ENCODE results near the gene MUC4.
"Not testable (repeated sequence)": the region's sequence is repeated elsewhere in the genome, so short reads cannot be mapped to it uniquely, and the experiment has no call there.

Gene MUC4

DNA sequence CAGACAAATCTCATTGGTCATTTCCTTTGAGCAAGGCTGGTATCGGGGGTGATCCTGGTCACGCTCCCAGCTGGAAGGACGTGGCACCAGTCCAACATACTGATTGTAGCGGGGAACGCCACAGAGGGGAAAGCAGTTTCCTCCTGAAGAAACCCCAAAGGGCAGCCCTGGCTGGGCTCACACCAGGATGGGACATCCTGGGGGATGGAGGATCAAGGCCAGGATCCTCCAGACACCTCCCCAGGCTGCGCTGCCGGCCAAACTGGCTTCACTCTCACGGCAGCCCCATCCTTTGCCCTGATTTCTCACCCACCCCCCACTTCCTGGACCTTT is 54.3 kb downstream of the MUC4 start:
- no peak for DNase-seq

DNA sequence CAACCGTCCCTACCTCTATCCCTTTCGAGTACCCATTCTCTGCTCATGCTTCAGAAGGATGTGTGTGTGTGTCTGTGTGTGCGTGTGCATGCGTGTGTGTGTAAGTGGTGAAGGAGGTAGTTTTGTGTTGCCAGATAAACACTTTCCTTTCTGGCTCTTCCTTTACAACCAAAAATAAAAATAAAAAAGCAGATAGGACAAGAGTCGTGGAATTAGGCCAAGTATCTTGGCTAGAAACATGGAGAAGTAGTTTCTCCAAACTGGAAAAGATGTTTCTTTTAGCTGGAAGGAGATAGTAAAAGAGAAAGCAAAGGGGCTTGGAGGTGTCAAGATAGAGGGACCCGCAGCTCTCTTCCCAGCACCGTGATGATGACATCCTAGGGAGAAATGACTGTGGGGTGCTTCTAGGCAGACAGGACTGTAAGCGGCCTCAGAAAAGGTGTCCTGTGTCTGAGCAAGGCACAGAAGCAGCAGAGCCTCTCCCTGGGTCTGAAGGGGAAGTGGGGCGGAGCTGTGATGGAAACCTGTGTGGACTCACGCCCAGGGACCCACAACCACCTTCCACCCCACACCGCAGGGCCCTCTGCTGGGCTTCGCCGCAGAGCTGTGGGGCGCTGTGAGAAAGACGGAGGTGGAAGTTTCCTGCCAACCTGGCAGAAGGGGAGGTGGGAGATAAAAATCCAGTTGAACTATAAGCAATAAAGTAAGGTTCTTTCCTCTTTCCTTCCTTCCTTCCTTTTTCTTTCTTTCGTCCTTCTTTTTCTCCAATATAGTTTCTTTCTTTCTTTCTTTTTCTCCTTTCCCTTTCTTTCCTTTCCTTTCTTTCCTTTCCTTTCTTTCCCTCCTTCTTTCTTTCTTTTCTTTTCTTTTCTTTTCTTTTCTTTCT is 55.7 kb downstream of the MUC4 start:
- no peak for DNase-seq

DNA sequence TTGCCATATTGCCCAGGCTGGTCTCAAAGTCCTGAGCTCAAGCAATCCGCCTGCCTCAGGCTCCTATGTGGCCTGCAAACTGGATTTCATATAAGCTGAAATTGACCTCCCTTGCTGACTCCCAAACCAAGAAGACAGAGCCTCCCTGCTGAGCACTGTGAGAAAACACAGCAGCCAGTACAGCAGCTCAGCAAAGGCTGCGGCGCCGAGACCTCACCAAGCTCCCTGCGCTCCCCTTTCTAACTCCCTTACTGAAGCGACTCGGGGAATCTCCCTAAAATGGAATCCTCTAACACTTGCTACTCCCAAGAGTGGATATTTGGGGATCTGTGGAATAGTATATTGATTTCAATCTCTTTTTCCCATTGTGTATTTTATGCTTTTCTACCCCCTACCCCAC is 56.3 kb downstream of the MUC4 start:
- DNase-seq: no peak

DNA sequence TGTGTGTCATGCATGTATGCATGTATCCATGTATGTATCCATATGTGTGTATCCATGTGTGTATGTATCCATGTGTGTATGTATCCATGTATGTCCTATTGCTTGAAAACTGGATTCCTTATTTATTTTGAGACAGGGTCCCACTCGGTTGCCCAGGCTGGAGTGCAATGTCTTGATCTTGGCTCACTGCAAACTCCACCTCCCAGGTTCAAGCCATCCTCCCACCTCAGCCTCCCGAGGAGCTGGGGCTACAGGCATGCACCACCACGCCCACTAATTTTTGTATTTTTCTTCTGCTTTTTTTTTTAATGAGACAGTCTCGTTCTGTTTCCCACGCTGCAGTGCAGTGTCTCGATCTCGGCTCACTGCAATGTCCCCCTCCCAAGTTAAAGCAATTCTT is 56.8 kb downstream of the MUC4 start:
- DNase-seq: no peak

DNA sequence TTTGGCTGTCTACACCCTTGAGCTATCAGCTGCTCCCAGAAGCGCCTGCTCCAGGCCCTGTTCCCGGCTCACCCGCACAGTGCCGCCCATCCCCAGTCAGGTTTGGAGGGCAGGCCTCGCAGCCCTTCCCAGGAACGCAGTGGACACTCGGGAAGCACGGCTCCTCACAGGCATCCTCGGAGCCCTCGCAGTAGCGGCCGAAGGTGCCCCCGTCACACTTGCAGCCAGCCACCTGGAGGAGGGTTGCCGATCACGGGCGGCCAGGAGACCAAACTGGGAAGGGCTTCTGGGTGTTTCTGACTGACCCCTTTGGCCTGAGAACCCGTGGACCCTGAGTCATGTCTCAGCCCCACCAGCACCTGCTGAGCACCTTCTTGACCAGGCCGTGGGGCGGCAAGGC is 57.6 kb downstream of the MUC4 start:
- DNase-seq: no peak

DNA sequence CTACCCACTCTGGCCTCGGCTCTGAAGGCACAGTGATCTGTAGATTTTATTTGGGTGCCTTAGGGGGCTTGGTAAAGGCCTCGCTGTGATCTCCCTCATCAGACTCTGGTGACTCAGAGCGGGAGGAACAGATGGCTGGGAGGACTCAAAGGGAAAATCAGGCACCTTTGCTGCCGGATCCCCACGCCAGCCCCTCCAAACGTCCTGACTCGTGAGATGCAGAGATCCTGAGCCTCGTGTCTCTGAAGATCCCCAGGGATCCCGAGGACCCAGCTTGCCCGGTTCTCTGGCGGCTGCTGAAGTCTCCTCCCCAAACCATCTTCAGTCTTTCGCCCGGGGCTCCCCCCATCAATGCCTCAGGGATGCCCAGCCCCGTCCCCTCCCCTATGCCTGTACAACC is 58.1 kb downstream of the MUC4 start:
- DNase-seq: no peak

DNA sequence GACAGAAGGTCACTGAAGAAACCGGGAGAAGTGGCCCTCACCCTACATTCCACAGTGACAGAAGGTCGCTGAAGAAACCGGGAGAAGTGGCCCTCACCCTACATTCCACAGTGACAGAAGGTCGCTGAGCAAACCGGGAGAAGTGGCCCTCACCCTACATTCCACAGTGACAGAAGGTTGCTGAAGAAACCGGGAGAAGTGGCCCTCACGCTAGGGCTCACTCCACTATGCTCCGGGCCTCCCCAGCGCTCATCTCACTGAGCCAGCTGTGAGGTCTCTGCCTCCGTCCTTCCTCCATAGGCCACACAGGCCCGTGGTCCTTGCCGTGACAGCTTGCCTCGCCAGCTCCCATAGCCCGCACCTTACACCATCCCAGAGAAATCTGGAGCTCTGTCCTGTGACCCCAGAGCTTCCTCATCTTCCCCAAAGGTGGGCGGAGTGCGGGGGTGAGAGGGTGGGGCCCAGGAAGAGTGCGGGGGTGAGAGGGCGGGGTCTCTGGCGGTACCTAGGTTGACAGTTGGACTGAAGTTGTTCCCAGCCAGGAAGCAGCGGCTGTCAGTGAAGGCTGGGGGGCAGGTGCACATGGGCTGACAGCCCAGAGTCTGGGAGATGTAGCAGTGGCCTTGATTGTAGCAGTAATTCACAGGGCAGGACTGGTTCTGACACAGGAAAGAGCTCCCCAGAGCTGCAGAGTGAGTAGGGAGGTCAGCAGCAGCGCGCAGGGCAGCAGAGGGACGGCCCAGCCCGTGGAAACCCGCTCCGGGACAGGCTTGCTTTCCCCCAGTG is 59.0 kb downstream of the MUC4 start:
- DNase-seq: no peak

DNA sequence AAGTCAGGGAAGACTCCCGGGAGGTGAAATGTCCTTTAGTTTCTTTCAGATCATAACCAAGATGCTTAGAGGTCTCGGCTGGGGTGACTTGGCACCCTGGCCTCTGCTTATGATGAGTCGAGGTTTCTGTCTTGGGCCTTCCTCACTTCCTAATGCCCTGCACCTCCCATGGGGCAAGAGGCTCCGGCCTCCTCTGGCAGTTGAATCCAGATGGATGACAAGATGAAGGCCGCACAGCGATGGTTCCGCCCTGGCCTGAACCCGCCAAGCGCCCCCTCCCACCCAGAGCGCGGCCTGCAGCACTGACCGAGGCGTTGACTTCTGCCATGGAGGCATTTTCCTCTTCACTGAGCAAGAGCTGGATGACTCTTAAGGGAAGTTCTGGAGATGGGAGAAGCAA is 59.7 kb downstream of the MUC4 start:
- no peak for DNase-seq

DNA sequence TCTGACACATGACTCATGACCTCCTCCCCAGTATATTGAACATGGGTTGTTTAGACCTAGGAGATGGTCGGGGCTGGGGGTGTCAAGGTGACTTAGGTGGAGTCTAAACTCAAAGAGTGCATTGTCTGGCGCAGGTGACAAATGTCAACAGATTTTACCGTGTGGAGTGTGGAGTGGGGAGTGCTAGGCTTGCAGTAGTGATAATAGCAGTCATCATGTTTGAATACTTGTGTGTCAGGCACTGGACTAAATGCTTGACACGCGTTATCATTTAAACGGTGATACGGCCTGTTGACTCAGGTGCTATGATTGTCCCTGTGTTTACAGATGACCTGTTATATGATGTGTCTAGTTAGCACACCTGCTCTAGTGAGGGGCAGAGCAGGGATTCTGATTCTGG is 60.2 kb downstream of the MUC4 start:
- DNase-seq: no peak

DNA sequence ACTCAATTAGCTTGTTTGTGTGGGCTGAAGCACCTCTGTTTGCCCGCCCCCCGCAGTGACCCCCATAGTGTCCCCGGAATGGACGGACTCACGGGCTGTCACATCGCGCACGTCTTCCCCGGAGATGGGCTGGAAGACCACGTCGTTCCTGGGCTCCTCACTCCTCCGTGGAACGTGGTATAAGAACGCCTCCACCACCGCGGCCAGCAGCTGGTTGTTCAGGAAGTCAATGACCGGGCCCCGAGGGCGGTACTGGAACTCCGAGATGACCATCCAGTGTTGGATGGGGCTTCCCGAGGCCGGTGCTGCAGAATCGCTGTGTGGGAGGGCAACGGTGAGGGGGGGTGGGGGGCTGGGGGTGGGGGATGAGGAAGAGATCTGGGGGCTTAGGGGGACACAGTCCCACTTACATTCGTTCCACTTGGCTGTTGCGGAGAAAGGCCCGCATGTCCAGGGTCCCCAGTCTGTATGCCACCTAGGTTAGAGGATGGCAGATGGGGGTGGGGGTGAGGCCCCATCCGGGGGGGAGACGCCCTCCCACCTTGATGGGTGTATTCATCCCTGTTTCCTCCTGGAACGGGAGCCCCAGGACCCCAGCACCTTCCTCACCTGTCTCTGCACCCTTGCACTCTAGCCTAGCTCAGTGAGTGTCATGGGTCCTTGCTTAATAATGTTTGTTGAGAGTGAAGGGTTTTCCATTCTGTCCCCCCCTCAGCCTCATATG is 60.8 kb downstream of the MUC4 start:
- DNase-seq: no peak

DNA sequence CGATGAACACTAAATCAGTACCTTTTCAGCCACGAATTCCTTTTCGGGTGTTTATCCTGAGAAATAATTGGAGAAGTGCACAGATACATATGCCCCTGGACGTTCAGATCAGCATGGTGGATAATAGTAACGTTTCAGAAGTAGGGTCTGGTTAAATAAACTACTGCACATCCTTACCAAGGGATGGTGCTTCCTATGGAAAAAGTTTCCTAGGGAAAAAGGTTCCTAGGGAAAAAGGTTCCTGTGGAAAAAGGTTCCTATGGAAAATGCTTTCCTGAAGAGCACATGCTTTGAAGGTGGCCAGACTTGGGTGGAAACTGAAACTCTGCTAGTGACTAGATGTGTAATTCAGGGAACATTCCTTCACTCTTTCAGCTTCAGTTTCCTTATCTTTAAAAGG is 62.6 kb downstream of the MUC4 start:
- not testable (repeated sequence) for DNase-seq

DNA sequence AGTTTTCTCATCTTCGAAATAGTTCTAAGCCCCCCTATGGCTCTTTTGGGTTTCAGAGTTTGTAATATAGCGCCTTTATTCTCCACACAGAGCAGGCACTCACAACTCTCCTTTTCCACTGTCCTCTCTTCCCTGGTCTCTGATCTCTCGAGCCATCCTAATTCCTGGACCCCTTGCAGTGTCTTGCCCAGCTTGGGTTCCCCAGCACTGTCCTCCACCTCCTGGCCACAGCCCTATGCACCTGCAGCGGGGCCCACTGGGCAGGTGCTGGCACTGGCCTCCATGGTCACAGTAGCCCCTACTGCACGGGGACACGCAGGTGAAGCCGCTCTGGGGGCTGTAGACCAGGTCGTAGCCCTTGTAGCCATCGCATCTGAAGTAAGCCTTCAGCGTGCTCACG is 63.1 kb downstream of the MUC4 start:
- DNase-seq: no peak

DNA sequence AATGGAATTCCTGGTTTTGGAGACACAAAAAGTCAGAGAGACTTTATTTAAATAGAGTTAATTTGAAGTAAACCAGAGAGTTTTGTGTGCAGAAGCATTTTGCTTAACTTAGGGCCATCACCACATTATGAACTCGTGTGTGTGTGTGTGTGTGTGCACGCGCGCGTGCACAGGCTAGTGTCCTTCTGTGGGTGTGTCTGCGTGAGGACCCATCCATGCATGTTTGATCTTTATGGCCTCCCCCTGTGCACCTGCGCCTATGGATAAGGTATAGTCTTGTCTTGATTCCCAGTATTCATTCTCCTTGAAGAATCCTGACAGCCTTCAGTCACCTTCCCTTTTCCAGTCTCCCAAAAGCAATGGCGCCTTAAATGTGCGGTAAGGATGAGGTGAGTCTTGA is 65.0 kb downstream of the MUC4 start:
- no peak for DNase-seq

DNA sequence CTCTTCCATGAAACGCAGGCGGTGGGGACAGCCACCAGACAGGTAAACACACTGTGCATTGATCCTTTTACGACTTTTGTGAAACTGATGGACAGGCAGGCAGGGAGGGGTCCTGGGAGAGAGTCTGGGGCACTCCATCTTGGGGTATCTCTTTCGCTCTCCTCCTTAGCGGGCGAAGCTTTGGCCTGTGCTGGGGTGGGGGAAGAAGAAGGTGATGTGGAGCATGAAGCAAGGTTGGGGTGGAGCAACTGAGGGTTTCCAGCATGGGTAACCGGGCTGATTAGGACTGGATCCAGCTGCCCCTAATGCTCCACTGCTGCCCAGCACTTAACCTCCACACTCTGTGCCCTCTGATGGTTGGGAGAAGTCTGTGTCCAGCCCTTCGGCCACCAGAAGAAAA is 65.4 kb downstream of the MUC4 start:
- no peak for DNase-seq

DNA sequence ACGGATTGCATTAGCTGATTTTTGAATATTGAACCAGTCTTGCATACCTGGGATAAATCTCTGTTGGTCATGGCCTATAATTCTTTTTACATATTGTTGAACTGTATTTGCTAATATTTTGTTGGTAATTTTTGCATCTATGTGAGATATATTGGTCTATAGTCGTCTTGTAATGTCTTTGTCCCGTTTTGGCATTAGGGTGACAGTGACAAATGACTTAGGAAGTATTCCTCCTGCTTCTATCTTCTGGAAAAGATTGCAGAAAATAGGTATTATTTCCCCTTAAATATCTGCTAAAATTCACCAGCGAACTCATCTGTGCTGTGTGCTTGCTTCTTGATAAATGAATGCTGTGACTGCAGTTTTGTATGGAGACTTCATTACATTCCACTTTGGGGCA is 67.3 kb downstream of the MUC4 start:
- DNase-seq: no peak

DNA sequence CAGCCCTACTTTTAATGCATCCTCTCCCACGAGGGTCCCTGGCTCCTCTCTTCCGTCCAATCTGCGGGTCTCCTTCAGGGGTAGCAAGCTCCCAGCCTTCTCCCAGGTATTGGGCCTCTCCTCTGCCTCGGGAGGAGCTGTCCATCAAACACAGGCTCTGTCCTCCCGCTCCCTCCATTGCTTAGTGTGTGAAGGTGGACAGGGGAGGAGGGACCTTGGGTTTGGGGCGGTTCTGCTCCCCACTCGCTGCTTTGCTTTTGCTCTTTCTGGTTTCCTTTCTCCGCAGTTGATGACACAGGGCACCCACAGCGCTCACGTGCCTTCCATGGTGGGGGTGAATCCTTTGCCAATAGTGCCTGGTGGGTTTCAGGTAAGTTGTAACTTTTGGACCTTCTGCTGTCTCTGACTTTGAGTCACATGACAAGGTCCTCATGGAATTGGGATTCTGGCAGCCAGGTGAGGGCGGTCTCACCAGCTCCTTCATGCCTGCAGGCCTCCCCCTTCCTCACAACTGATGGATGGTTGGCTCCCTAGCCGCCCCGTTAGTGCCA is 72.1 kb downstream of the MUC4 start:
- no peak for DNase-seq

DNA sequence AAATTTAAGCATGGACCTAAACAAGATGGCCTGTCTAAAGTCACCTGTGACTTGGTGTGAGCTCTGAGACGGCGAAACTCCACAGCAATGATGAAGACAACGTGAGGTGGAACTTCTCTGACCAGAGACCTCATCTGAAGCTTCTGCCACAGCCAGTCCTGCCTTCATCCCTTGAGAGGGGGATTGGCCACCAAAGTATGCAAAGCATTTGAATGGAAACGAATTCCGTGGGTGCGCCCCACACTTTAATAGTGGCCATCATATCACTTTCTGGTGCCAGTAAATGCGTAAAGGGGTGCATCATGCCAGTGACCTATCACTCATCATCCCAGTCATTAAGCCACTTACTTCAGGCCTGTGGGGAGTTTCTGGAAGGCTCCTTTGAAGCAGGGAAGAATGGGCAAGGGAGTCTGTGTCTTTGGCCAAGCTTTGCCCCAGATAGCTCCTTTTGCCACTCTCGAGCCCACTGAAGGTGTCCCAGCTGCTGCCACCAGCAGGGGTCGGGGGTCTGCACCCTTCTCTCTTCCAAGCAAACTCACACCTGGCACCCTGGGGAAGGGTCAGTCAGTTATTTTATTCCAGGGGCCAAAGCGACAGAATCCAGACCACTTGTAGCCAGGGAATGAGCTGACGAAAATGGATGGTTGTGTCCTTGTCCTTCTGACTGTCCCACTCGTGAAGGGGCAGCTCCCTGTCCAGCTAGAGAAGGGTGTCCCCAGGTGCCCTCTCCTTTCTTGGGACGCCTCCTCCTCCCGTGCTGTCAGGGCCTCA is 73.3 kb downstream of the MUC4 start:
- DNase-seq: no peak

DNA sequence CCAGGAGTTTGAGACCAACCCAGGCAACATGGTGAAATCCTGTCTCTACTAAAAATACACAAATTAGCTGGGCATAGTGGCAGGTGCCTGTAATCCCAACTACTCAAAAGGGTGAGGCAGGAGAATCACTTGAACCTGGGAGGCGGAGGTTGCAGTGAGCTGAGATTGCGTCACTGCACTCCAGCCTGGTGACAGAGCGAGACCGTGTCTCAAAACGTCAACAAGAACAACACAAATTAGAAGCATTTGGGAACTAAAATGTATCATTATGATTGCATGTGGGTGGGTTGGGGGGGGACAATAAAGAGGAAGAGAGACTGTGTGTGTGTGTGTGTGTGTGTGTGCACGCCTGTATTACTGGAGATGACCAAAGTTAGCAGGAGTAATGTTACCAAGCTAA is 73.9 kb downstream of the MUC4 start:
- DNase-seq: not testable (repeated sequence)

DNA sequence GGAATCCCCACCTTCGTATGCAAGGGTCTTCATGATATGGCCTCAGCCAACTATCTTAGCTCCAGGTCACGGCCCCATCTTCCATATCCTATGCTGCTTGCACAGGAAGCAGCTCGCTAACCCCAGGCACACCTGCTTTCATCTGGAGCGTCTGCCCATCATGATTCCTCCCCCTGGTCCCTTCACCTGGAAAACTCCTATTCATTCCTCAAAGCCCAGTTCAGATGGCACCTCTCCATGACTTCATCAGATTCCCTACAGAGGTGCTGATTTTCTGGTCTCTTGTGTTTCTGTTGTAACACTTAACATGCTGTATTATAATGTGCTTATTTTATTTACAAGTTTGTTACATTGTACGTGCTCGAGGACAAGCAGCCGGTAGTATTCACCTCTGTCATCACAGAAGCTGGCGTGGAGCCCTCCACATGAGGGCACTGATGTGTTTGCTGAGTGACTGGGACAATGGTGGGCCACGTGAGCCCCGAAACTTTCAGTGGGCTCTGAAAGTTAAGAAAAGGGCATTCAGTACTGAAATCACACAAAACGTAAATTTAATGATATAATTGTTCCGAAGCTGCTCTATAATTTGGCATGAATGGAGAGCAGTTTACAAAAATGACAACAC is 74.8 kb downstream of the MUC4 start:
- no peak for DNase-seq

DNA sequence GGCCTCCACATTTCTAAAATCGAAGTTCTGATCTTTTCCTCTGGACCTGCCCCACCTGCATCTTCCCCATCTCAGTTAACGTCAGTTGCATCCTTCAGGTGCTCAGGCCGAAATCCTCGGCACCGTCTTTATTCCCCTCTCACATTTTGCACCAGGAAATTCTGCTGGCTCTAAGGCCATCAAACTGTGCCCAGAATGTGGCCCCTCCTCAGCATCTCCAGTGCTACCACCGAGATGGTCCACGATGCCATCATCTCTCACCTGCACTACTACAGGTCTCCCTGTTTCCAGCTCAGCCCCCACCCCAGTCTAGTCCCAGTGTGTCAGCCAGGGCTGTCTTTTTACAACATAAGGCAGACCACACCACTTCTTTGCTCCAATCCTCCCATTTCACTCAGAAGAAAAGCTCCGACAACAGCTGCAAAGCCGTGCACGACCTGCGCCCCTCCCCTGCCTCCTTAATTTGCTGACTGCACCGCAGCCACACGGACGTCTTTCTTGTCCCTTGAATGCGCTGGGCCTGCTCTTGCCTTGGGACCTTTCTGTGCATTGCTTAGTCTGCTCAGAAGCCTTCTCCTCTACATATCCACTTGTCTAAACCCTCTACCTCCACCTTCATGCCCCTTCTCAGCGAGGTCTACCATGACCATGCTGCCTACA is 76.6 kb downstream of the MUC4 start:
- no peak for DNase-seq

DNA sequence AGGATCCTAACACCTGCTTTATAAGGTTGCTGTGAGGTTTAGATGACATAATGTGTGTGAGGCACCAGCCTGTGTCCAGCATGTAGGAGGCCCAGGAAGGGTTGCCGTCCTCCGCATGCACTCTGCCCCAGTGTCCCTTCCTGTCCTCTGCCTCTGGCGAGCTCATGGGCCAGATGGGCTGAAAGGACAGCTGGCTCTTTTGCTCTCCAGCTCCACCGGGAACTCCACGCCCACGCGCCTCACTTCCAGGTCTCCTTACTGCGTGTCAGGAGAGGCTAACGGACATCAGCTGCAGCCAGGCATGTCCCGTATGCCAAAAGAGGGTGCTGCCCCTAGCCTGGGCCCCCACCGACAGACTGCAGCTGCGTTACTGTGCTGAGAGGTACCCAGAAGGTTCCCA is 78.8 kb downstream of the MUC4 start:
- no peak for DNase-seq

Data from stimulated activated naive CD4-positive, alpha-beta T cell treated with Interleukin-2 at 50 U/mL for 16 hours (primary cell).